GM18868 (cell line): Measurements from ENCODE around the gene PEPD.

Experiments used
- ATAC-seq: cut with Tn5 transposase; IDR thresholded peaks from one replicate; pipeline ENCODE4 v1.9.1; 2021; ENCODE audit warnings: mild to moderate bottlenecking, moderate library complexity; ENCODE audit not compliant: unreplicated experiment

PEPD gene

GRCh38 chr19:33366897-33367296 lies 154.7 kb downstream of the PEPD start:
- no peak for ATAC-seq

- ATAC-seq, result no peak
Observed at GRCh38 chr19:33366127-33366526, 155.5 kb downstream of the PEPD start.

- no peak for ATAC-seq
Observed at GRCh38 chr19:33365691-33366090, 155.9 kb downstream of the PEPD start.

- no peak for ATAC-seq
Observed at GRCh38 chr19:33363476-33363875, 158.1 kb downstream of the PEPD start.

- ATAC-seq, result no peak
Observed at GRCh38 chr19:33362508-33363228, 158.9 kb downstream of the PEPD start.

- no peak for ATAC-seq
Observed at GRCh38 chr19:33359581-33359980, 162.0 kb downstream of the PEPD start.

GRCh38 chr19:33358408-33358807 lies 163.2 kb downstream of the PEPD start:
- ATAC-seq, result no peak

- no peak for ATAC-seq
Observed at GRCh38 chr19:33357556-33357955, 164.0 kb downstream of the PEPD start.

- no peak for ATAC-seq
Observed at GRCh38 chr19:33355535-33355934, 166.1 kb downstream of the PEPD start.

GRCh38 chr19:33350538-33351309 lies 170.9 kb downstream of the PEPD start:
- no peak for ATAC-seq

- no peak for ATAC-seq
Observed at GRCh38 chr19:33349319-33350289, 172.0 kb downstream of the PEPD start.

GRCh38 chr19:33348301-33349010 lies 173.1 kb downstream of the PEPD start:
- ATAC-seq, result no peak

GRCh38 chr19:33347300-33347699 lies 174.3 kb downstream of the PEPD start:
- no peak for ATAC-seq

GRCh38 chr19:33346665-33347064 lies 174.9 kb downstream of the PEPD start:
- ATAC-seq, result no peak

GRCh38 chr19:33345163-33345562 lies 176.4 kb downstream of the PEPD start:
- no peak for ATAC-seq

GRCh38 chr19:33344573-33344925 lies 177.0 kb downstream of the PEPD start:
- ATAC-seq, result no peak

GRCh38 chr19:33343859-33344572 lies 177.6 kb downstream of the PEPD start:
- ATAC-seq, result no peak

GRCh38 chr19:33343301-33343700 lies 178.3 kb downstream of the PEPD start:
- ATAC-seq, result no peak

GRCh38 chr19:33340991-33341390 lies 180.6 kb downstream of the PEPD start:
- no peak for ATAC-seq
